Astrocyte (in vitro differentiated cells and primary cell): ENCODE results near the gene MIPOL1. TPM values are rescaled to one million over a fixed set of nuclear protein-coding genes. Genes with fewer than 3 reads are reported as not detected.
"Not testable (repeated sequence)": the region's sequence is repeated elsewhere in the genome, so short reads cannot be mapped to it uniquely, and the experiment has no call there.

Source experiments
- DNase-seq: peaks from one replicate; pipeline ENCODE4 v3.0.0-alpha.2; 2010; ENCODE audit warnings: low read depth
- FAIRE-seq: peaks from 2 replicates; lab custom pipeline; 2011; peaks lifted over from hg19 to GRCh38; lab: Jason Lieb, UNC
- H2AFZ ChIP-seq: 2 replicates; pipeline ENCODE4 v1.6.0; 2012; ENCODE audit warnings: low read depth, low read length, inconsistent platforms
- H3K27ac ChIP-seq: 2 replicates; pipeline ENCODE4 v1.5.1; 2011; ENCODE audit warnings: low read depth, low read length, inconsistent platforms
- H3K27me3 ChIP-seq: 2 replicates; pipeline ENCODE4 v1.6.0; 2011; ENCODE audit warnings: low read length, inconsistent platforms; ENCODE audit not compliant: insufficient read depth
- H3K36me3 ChIP-seq: 2 replicates; pipeline ENCODE4 v1.5.1; 2011; ENCODE audit warnings: low read length, inconsistent platforms; ENCODE audit not compliant: insufficient read depth
- H3K4me1 ChIP-seq: 2 replicates; pipeline ENCODE4 v1.5.1; 2011; ENCODE audit warnings: low read length, inconsistent platforms; ENCODE audit not compliant: insufficient read depth
- H3K4me2 ChIP-seq: 2 replicates; pipeline ENCODE4 v1.6.0; 2012; ENCODE audit warnings: low read length, inconsistent platforms
- H3K4me3 ChIP-seq: 2 replicates; pipeline ENCODE4 v1.5.1; 2011; ENCODE audit warnings: low read depth, mild to moderate bottlenecking, low read length, inconsistent platforms; ENCODE audit not compliant: insufficient read depth
- H3K79me2 ChIP-seq: 2 replicates; pipeline ENCODE4 v1.6.0; 2012; ENCODE audit warnings: mild to moderate bottlenecking, low read length, inconsistent platforms; ENCODE audit not compliant: insufficient read depth
- H3K9ac ChIP-seq: 2 replicates; pipeline ENCODE4 v1.6.0; 2012; ENCODE audit warnings: mild to moderate bottlenecking, low read length, inconsistent platforms
- H3K9me3 ChIP-seq: 2 replicates; pipeline ENCODE4 v1.5.1; 2012; ENCODE audit warnings: low read depth, mild to moderate bottlenecking, low read length, inconsistent platforms; ENCODE audit not compliant: insufficient read depth
- H4K20me1 ChIP-seq: 2 replicates; pipeline ENCODE4 v1.6.0; 2012; ENCODE audit warnings: low read length, inconsistent platforms; ENCODE audit not compliant: insufficient read depth
- H3K27ac Mint-ChIP-seq: one replicate; pipeline ENCODE4 v1.8.0; 2021; ENCODE audit warnings: mild to moderate bottlenecking, mixed read lengths; ENCODE audit not compliant: unreplicated experiment
- H3K27me3 Mint-ChIP-seq: one replicate; pipeline ENCODE4 v1.8.0; 2021; ENCODE audit warnings: low read depth, mixed read lengths; ENCODE audit not compliant: unreplicated experiment
- H3K36me3 Mint-ChIP-seq: one replicate; pipeline ENCODE4 v1.8.0; 2021; ENCODE audit warnings: low read depth, mixed read lengths; ENCODE audit not compliant: unreplicated experiment
- H3K4me1 Mint-ChIP-seq: one replicate; pipeline ENCODE4 v1.8.0; 2021; ENCODE audit warnings: low read depth, mixed read lengths; ENCODE audit not compliant: unreplicated experiment
- H3K4me3 Mint-ChIP-seq: one replicate; pipeline ENCODE4 v1.8.0; 2021; ENCODE audit warnings: mild to moderate bottlenecking, moderate library complexity, mixed read lengths; ENCODE audit not compliant: unreplicated experiment
- H3K9me3 Mint-ChIP-seq: one replicate; pipeline ENCODE4 v1.8.0; 2021; ENCODE audit warnings: mild to moderate bottlenecking, mixed read lengths; ENCODE audit not compliant: unreplicated experiment
- EZH2 ChIP-seq: IDR thresholded peaks from 2 replicates; pipeline ENCODE4 v1.6.1; 2012; ENCODE audit warnings: mild to moderate bottlenecking, low read length, inconsistent platforms; ENCODE audit not compliant: insufficient read depth
- total RNA-seq: library from RNA; stranded (reverse); gene quantifications from 2 replicates; pipeline ENCODE4 v1.2.1, GENCODE V29; 2021
- TF ChIP-seq, protein P1 (sequence below): IDR thresholded peaks from 2 replicates; pipeline ENCODE4 v1.5.1; 2011; ENCODE audit warnings: low read depth, mild to moderate bottlenecking, inconsistent platforms, low read length, moderate library complexity; ENCODE audit not compliant: insufficient read depth

The MIPOL1 gene
- total RNA-seq, 1 donor from 2014 or later = 15.7 TPM

DNA sequence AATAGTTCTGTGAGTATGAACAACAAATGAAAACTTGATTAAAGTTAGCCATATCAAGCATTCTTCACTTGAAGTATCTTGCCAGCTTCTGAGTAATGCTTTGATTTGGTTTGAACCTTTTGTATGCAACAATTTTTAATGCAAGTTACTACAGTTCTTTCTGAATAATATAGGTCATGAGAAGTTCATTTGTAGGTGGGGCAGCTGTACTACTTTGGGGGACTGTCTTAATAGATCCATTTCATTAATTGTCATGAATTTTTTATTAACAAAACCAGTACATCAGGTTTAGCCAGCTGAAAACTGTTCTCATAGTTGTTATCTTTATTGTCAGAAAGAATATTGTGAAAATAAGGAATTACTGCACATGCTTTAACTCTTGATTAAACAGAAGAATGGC lies 254.6 kb downstream of the MIPOL1 start:
- Histone ChIP-seq H3K4me2 (no peak overlapping the region), H3K4me1 (no peaks in the 10 kb centered on the region), H3K79me2 (no peaks in the 10 kb centered on the region), H3K9ac (no peak overlapping the region), H3K36me3 (no peaks in the 10 kb centered on the region), H3K4me3 (no peak overlapping the region), H3K27ac (no peak overlapping the region), H4K20me1 (no peaks in the 10 kb centered on the region), H2AFZ (no peak overlapping the region), H3K27me3 (no peaks in the 10 kb centered on the region), H3K9me3 (no peaks in the 10 kb centered on the region)
- TF ChIP-seq EZH2 = no peak
- TF ChIP-seq, protein P1, sequence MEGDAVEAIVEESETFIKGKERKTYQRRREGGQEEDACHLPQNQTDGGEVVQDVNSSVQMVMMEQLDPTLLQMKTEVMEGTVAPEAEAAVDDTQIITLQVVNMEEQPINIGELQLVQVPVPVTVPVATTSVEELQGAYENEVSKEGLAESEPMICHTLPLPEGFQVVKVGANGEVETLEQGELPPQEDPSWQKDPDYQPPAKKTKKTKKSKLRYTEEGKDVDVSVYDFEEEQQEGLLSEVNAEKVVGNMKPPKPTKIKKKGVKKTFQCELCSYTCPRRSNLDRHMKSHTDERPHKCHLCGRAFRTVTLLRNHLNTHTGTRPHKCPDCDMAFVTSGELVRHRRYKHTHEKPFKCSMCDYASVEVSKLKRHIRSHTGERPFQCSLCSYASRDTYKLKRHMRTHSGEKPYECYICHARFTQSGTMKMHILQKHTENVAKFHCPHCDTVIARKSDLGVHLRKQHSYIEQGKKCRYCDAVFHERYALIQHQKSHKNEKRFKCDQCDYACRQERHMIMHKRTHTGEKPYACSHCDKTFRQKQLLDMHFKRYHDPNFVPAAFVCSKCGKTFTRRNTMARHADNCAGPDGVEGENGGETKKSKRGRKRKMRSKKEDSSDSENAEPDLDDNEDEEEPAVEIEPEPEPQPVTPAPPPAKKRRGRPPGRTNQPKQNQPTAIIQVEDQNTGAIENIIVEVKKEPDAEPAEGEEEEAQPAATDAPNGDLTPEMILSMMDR = no peak
- no peaks in the 10 kb centered on the region for H3K27me3 Mint-ChIP-seq
- no peaks in the 10 kb centered on the region for H3K36me3 Mint-ChIP-seq
- DNase-seq (peak; percentile 29), FAIRE-seq (no peak)
- no peak overlapping the region for H3K4me3 Mint-ChIP-seq
- no peaks in the 10 kb centered on the region for H3K4me1 Mint-ChIP-seq
- H3K9me3 Mint-ChIP-seq = no peaks in the 10 kb centered on the region
- H3K27ac Mint-ChIP-seq = no peak overlapping the region

- Histone ChIP-seq H3K79me2 (no peaks in the 10 kb centered on the region), H3K27ac (no peak overlapping the region), H3K4me2 (no peak overlapping the region), H3K36me3 (no peaks in the 10 kb centered on the region), H3K9me3 (no peaks in the 10 kb centered on the region), H3K9ac (no peak overlapping the region), H3K4me3 (no peak overlapping the region), H2AFZ (no peak overlapping the region), H4K20me1 (no peaks in the 10 kb centered on the region), H3K4me1 (no peaks in the 10 kb centered on the region), H3K27me3 (no peaks in the 10 kb centered on the region)
- TF ChIP-seq EZH2 = no peak
- TF ChIP-seq, protein P1 = no peak
- Mint-ChIP-seq H3K27me3 (no peaks in the 10 kb centered on the region), H3K9me3 (no peaks in the 10 kb centered on the region), H3K27ac (no peak overlapping the region), H3K4me1 (no peaks in the 10 kb centered on the region), H3K36me3 (no peaks in the 10 kb centered on the region), H3K4me3 (no peak overlapping the region)
- DNase-seq (no peak), FAIRE-seq (no peak)
Observed at GRCh38 chr14:37453985-37454384, 256.2 kb downstream of the MIPOL1 start.

- peaks cover 8% of the 10 kb centered on the region for H3K9me3 Mint-ChIP-seq
- H3K27ac Mint-ChIP-seq = no peak overlapping the region
- FAIRE-seq = no peak
- H3K4me3 Mint-ChIP-seq = no peak overlapping the region
- DNase-seq = no peak
- H3K4me1 Mint-ChIP-seq = no peaks in the 10 kb centered on the region
- TF ChIP-seq EZH2 = no peak
- TF ChIP-seq, protein P1 = no peak
- Histone ChIP-seq H4K20me1 (no peaks in the 10 kb centered on the region), H3K9ac (no peak overlapping the region), H3K4me1 (no peaks in the 10 kb centered on the region), H3K4me3 (no peak overlapping the region), H3K9me3 (no peaks in the 10 kb centered on the region), H3K4me2 (no peak overlapping the region), H2AFZ (no peak overlapping the region), H3K27me3 (no peaks in the 10 kb centered on the region), H3K27ac (no peak overlapping the region), H3K36me3 (no peaks in the 10 kb centered on the region), H3K79me2 (no peaks in the 10 kb centered on the region)
- H3K27me3 Mint-ChIP-seq = no peaks in the 10 kb centered on the region
- H3K36me3 Mint-ChIP-seq = peaks cover 4% of the 10 kb centered on the region
Observed at GRCh38 chr14:37457334-37457733, 259.6 kb downstream of the MIPOL1 start.

DNA sequence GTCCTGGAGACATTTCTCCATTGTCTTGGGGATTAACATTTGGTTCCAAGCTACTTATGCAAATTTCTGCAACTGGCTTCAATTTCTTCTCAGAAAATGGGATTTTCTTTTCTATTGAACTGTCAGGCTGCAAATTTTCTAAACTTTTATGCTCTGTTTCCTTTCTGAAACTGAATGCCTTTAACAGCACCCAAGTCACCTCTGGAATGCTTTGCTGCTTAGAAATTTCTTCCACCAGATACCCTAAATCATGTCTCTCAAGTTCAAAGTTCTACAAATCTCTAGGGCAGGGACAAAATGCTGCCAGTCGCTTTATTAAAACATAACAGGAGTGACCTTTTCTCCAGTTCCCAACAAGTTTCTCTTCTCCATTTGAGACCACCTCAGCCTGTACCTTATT lies 264.7 kb downstream of the MIPOL1 start:
- not testable (repeated sequence) for H3K27me3 Mint-ChIP-seq, H3K4me2 ChIP-seq, H3K27ac Mint-ChIP-seq, H3K4me1 Mint-ChIP-seq, H3K27me3 ChIP-seq, H3K4me1 ChIP-seq, H3K27ac ChIP-seq, H3K36me3 ChIP-seq, H3K4me3 ChIP-seq, H3K79me2 ChIP-seq, DNase-seq, H3K4me3 Mint-ChIP-seq, H2AFZ ChIP-seq, H4K20me1 ChIP-seq, FAIRE-seq, H3K9me3 ChIP-seq, H3K9ac ChIP-seq
- Mint-ChIP-seq H3K9me3 (peaks cover 14% of the 10 kb centered on the region), H3K36me3 (peaks cover 10% of the 10 kb centered on the region)
